ENCODE data around the gene RECK.
"Not testable (repeated sequence)": the region's sequence is repeated elsewhere in the genome, so short reads cannot be mapped to it uniquely, and the experiment has no call there.

RECK gene

DNA sequence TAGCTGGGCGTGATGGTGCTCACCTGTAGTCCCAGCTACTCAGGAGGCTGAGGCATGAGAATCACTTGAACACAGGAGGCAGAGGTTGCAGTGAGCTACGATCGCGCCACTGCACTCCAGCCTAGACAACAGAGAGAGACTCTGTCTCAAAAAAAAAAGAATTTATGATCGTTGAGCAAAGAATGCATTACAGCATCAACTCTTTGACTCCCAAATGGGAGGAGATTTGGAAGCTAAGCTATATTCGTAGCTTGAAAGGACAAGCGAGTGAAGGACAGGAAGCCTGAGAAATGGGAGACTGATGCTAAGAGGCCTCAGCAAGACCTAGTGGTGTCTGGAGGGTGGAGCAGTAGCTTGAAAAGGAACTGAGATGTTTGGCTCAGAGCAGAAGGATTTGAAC, 122.2 kb downstream of the RECK start:
- DNase-seq: no peak

DNA sequence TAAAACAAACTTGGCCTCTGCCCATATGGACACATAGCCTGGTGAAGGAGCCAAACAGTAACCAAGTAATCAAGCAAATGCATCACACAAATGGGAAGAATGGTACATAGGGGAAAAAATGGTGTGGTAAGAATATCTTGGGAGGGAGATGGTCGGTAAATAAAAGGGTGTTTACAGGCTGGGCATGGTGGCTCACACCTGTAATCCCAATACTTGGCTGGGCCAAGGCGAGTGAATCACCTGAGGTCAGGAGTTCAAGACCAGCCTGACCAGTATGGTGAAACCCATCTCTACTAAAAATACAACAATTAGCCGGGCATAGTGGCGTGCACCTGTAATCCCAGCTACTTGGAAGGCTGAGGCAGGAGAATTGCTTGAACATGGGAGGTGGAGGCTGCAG, 122.8 kb downstream of the RECK start:
- not testable (repeated sequence) for DNase-seq

DNA sequence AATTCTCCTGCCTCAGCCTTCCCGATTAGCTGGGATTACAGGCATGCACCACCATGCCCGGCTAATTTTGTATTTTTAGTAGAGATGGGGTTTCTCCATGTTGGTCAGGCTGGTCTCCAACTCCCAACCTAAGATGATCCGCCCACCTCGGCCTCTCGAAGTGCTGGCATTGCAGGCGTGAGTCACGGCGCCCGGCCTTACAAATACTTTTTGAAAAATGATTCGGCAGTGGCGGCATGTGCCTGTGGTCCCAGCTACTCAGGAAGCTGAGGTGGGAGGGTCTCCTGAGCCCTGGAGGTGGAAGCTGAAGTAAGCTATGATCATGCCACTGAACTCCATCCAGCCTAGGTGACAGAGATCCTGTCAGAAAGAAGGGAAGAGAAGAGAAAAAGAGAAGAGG, 123.4 kb downstream of the RECK start:
- DNase-seq: not testable (repeated sequence)

DNA sequence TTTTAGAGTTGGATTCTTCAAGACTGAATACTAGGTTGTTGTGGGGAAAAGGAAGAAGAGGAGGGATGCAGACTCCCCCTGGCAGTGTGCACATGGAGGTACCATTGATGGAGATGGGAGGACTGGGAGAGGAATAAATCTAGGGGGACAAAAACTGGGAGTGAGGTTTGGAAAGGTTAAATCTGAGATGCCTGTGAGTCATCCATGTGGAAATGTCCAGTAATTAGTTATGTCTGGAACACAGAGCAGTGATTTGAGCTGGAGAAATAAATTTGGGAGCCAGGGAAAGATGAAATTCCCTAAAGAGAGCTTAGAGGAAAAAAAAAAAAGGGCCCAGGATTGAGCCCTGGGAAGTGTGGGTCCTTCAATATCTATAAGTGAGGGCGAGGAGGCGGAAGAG, 124.5 kb downstream of the RECK start:
- DNase-seq: no peak

DNA sequence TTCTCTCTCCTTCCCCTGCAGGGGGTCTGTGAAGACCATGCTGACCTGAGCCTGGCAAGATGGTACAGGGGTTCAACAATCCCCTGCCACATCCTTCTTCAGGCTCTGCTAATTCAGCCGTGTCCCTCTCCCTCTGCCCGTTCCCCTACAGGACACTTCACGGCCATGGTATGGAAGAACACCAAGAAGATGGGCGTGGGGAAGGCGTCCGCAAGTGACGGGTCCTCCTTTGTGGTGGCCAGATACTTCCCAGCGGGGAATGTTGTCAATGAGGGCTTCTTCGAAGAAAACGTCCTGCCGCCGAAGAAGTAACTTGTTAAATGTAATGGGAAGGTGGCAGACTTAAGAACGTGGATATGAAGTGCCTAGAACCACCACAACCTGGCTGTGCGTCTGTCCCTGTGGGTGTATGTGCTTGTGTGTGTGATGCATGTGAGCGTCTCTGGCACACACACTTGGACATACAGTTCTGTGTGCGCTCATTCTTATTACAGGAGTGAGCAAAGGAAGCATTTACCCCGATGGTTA, 125.6 kb downstream of the RECK start:
- no peak for DNase-seq

DNA sequence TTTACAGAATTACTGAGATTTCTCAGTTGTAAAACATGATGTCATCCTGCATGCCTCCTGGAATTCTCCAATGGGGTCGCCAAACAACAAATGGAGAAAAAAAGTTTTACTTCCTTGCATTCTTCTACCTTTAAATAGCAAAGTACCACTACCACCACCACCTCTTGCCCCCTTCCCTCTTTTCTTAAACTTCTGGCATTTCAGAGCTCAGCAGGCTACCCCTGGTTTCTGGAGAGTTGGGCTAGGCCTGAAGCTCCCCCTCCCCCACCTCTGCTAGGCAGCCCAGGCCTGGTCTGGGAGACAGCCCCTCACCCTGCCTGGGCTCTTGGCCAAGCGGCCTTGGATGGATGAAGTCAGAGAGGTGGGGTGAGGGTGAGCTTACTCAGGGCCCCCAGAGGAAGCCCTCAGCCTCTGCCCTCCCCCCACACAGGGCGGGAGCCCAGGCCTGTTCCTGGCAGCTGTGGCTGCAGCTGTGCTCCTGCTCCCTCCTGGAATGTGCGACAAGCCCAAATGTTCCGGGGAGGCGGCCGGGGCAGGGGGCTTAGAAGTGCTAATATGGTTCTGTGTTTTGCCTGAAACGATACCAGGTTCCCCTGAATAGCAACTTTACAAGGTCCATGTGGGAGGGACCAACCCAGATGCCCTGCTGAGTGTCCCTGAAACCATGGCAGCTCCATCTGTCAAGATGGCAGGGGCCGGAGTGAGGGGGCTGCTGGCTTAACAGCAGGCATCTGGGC, 126.5 kb downstream of the RECK start:
- DNase-seq: no peak

DNA sequence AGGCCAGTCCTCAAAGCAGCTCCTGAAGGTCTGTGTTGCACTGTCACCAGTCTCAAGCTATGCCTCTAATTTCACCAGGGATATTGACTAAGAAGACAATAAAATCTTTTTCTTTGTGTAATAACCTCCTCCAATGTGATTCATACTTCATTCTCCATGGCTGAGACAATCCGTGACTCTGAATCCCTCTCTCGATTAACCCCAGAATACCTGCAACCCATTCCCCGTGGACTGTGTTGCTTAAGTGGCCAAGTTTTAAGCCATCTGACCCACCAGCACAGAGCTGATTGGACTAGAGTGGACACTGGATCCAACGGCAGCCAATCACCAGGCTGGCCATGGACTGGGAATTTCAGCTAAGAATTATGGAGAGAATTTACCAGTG, 127.1 kb downstream of the RECK start:
- no peak for DNase-seq

DNA sequence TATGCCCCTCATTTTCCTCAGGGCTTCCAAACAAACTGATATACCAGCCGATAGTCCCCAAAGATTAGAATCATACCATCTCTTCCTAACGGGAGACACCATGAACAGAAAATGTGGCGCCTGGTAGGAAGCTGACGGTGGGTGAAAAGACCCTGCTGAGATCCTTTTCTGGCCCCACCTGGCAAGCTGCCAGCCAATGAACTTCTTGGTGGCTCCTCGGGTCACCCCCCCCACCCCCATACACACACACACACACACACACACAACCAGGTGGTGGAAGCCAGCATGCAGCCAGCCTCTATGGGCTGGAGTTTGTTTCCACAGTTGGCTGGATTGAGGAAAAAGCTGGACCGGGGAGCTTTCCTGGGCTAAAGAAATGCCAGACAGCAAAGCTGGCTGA, 127.7 kb downstream of the RECK start:
- DNase-seq: no peak

DNA sequence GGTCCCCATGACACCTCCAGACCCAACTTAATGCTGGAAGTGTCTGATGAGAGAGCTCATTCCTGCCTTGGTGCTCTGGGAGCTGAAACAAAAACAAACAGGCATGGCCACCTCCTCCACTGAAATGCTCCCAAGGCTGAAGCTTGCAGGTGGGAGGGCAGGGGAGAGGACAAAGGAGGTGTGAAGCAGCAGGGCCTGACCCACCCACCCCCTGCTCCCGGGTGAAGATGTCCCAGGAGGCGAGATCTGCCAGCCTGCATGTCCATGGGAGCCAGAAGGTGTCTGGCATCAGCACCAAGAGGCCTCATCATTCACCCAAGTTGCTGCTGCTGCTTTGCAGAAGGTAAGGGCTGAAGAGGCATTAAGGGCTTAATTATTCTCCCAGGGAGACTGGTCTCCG, 128.3 kb downstream of the RECK start:
- DNase-seq: no peak

DNA sequence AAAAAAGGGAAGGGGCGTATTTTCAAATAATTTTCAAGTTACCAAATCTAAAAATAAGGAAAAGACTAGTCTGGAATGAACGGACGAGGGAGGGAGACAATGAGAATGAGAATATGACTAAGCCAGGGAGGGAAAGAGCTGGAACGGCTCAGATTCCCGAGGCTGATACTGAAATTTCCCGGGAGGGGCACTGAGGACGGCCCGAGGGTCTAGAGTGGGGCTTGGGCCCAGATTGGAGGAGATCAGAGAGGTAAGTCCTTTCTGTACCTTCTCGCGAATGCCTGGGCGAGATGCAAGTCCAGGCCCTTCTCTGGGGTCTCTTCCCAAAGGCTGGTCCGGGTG, 129.1 kb downstream of the RECK start:
- DNase-seq: no peak

DNA sequence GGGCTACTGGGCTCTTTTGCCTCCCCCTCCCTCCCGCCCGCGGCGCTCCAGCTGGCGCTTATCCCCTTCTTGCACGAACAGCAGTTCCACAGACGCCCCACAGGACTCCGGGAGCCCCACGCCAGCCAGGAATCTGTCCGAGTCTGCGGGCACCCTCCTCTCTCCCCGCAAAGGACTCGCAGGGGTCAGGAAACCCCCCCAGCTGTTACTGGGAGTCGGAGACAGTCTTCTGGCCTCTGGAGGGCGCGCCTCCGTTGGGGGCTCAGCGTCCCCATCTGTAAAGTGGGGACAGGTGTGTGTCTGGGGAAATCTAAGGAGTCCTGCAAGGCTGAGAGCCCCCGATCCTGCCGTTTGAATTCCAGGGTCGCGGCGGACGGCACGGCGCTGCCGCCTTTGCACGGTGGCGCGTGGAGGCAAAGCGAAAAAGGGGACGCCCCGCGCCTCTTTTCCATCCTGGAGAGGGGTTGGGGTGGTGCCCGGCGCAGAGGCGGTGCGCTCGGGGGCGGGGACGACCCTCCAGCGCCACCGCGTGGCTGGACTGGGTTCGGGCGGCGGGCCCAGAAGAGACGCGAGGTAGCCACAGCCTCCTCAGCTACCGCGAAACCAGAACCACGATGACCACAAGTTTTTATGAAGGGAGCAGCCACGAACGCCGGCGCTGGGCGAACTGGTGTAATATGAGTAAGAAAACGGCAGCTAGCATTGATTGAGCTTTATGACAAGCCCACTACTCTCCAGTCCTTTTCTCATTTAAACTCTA, 129.6 kb downstream of the RECK start:
- DNase-seq: peak; percentile 74 to 77

DNA sequence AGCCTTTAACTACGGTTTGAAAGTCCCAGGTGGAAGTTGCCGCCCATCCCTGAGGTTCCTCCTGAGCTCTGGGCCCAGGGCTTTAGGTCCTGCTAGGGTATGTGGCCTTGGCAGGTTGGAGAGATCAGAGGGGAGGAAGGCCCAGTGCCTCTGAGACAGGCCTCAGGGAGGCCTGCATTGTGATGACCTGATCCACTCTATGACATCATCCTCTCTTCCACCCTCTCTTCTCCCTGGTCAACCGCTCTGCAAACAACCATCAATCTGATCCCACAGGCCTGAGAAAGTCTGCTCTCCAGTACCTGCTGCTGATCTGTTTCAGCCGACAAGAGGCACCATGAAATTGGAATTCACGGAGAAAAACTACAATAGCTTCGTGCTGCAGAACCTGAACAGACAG, 132.5 kb downstream of the RECK start, which contains the start of gene CCIN:
TSS of gene CCIN (plus strand) at position 223 of the 400 bp plus-strand sequence. CDS start at position 338, 115 bp downstream.
- no peak for DNase-seq

DNA sequence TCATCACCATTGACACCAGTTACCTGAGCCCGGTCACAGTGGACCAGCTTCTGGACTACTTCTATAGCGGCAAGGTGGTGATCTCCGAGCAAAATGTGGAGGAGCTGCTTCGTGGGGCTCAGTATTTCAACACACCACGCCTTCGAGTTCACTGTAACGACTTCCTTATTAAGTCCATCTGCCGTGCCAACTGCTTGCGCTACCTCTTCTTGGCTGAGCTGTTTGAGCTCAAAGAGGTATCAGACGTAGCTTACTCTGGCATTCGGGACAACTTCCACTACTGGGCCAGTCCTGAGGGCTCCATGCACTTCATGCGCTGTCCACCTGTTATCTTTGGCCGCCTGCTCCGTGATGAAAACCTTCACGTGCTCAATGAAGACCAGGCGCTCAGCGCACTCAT, 133.0 kb downstream of the RECK start:
- no peak for DNase-seq

DNA sequence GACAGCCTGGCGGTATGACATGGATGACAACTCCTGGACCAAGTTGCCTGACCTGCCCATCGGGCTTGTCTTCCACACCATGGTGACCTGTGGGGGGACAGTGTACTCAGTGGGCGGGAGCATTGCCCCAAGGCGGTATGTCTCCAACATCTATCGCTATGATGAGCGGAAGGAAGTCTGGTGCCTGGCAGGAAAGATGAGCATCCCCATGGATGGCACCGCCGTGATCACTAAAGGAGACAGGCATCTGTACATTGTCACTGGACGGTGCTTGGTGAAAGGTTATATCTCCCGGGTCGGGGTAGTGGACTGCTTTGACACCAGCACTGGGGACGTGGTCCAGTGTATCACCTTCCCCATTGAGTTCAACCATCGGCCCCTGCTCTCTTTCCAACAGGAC, 133.8 kb downstream of the RECK start:
- no peak for DNase-seq

DNA sequence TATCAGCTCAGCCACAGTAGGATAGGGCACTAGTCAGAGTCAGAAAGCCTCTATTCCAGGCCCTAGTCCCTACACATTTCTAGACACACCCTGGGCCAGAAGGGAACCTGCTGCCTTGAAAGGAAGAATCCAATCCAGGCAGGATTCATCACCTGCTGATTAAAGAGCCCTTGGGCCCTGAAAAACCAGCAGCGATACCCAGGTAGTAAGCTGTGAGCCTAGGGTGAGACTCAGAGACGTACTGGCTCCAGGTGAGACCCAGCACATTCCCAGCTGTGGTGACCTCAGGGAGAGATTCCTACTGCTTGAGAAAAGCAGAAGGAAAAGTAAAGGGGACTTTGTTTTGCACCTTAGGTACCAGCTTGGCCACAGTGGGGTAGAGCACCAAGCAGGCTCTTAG, 137.1 kb downstream of the RECK start:
- no peak for DNase-seq
